RPMI7951 (cell line): ENCODE results near the gene DNAH2. TPM values are rescaled to one million over a fixed set of nuclear protein-coding genes. Genes with fewer than 3 reads are reported as not detected.
A peak's percentile ranks its signal among the peaks of the same experiment; 100 is the strongest.

Source experiments
- DNase-seq: peaks from one replicate; pipeline ENCODE4 v3.0.0-alpha.2; 2012; ENCODE audit warnings: low read depth
- total RNA-seq: library from RNA; depleted of rRNA; stranded (reverse); fragments of >200 nt; shearing (Covaris generic); gene quantifications from 2 replicates; pipeline ENCODE4 v1.2.3, GENCODE V29; 2014; rRNA removed

DNAH2 gene
- total RNA-seq: 1.8 and 3.2 TPM in 2 replicates

DNA sequence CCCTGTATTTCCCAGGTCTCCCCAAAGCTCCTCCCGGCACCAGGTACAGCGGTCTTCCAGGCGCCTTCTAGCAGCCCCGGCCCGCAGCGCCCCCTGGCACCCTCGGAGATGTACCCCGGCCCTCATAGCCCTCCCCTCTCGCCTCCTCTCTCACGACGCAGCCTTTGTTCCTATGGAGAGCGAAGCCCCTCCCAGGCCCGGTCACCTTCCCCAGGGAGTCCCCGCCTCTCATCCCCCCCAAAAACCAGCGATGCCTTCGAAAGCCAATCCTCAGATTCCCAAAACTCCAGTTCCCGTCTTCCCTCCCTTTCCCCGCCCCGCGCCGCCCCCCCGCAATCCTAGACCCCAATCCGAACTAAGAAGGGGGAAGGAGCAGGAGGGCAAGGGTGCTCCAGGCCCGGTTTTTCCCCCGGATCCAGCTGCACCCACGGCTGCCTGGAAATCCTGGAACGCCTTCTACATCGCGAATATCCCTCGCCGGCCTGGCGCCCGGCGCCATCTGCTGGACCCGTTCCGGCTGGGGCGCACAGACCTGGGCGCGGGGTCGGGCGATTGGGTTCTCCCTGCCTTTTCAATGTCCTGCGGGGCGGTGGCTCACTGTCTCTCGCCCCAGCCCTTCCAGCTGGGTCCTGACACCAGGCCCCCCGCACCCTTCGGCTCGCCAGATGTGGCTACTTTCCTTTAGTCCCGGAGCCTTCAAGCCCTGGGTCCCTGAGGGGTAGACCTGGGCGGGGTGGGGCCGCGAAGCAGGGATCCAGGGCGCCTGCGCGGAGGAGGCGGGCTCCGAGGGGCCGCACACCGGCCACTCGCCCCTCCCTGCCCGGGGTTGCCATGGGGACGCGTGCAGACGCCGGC is at the start of gene DNAH2:
DNAH2 (plus strand) TSS at position 844 of the 855 bp plus-strand sequence. CDS start 1,991 bp downstream, outside the sequence.
- peak; percentile 89 for DNase-seq

GRCh38 chr17:7668482-7668881 is 49.1 kb upstream of the DNAH2 start:
- DNase-seq: no peak

DNA sequence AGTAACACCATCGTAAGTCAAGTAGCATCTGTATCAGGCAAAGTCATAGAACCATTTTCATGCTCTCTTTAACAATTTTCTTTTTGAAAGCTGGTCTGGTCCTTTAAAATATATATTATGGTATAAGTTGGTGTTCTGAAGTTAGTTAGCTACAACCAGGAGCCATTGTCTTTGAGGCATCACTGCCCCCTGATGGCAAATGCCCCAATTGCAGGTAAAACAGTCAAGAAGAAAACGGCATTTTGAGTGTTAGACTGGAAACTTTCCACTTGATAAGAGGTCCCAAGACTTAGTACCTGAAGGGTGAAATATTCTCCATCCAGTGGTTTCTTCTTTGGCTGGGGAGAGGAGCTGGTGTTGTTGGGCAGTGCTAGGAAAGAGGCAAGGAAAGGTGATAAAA is 44.3 kb upstream of the DNAH2 start:
- DNase-seq: peak; percentile 25

DNA sequence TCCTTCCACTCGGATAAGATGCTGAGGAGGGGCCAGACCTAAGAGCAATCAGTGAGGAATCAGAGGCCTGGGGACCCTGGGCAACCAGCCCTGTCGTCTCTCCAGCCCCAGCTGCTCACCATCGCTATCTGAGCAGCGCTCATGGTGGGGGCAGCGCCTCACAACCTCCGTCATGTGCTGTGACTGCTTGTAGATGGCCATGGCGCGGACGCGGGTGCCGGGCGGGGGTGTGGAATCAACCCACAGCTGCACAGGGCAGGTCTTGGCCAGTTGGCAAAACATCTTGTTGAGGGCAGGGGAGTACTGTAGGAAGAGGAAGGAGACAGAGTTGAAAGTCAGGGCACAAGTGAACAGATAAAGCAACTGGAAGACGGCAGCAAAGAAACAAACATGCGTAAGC is 42.6 kb upstream of the DNAH2 start:
- DNase-seq: no peak

GRCh38 chr17:7676533-7676932 is 41.0 kb upstream of the DNAH2 start:
- no peak for DNase-seq

DNA sequence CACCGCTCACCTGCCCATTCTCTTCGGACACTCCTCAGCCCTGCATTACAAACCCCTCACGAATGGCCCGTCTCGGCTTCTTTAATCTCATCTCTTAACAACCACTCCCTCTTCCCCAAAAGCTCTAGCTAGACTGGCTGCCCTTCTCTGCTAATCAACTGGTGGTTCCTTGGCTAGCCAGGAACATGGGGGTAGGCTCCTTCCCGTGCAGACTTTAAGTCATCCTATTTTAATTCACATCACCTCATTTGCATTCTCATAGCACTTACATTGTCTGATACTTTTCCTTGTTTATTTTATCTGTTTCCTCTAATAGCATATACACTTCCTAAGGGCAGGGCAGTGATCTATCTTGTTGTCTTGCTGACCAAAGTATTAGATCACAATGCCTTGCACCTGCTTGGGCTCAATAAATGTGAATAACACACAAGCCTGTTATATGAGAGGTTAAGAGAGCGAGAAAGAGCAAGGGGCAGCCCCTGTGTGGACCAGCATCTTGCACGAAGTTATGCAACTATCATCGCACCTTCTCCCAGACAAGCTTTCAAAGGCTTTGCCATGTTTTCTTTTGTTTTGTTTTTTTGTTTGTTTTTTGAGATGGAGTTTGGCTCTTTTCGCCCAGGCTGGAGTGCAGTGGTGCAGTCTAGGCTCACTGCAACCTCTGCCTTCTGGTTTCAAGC is 40.0 kb upstream of the DNAH2 start:
- no peak for DNase-seq

- no peak for DNase-seq
These were observed 32.6 kb upstream of the DNAH2 start for GRCh38 chr17:7684851-7685532.

DNA sequence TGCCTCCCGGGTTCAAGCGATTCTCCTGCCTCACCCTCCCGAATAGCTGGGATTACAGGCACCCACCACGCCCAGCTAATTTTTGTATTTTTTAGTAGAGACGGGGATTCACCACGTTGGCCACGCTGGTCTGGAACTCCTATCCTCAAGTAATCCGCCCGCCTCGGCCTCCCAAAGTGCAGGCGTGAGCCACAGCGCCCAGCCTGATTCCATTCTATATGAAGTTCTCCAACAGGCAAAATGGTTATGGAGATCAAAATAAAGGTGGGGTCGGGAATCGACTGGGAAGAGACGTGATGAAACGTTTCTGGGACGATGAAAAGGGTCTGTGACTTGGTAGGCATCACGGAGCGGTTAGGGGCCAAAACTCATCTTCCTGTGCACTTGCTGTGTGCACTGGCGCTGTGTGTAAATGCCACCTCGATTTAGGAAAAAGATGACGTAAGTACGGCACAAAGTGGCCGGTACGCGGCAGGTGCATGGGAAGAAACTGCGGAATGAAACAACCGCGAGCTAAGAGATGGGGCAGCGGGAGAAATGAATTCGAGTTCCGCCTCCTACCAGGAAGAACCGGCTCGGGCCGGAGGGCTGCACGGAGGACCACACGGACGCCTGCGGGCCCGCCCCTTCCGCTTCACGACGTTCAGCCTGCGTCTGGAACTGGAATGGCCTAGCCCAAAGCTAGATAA is 31.9 kb upstream of the DNAH2 start:
- DNase-seq: peak; percentile 89

GRCh38 chr17:7686222-7687071 is 31.1 kb upstream of the DNAH2 start:
- DNase-seq: peak; percentile 80

DNA sequence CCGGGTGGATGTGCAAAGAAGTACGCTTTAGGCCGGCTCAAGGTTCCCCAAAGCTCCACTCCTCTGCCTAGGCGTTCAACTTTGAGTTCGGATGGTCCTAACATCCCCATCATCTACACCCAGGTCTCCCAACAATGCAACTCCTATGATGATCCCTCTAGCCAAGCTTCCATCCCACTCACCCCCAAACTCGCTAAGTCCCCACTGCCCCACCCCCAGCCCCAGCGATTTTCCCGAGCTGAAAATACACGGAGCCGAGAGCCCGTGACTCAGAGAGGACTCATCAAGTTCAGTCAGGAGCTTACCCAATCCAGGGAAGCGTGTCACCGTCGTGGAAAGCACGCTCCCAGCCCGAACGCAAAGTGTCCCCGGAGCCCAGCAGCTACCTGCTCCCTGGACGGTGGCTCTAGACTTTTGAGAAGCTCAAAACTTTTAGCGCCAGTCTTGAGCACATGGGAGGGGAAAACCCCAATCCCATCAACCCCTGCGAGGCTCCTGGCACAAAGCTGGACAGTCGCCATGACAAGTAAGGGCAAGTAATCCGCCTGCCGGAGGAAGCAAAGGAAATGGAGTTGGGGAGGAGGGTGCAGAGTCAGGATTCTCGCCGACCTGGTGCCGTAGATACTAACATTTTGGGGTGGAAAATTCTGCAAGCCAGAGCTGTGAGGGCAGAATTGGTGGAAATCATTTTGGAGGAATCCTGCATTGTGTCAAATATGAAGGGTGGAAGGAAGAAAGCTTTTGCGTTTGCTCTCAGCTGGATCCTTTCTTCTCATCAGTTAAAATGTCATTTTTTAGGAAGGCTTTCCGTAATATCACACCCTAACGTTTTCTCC is 30.3 kb upstream of the DNAH2 start, which contains the start of gene TP53:
TP53 (minus strand) TSS at position 419 of the 836 bp plus-strand sequence. CDS start 10,896 bp downstream, outside the sequence.
- DNase-seq: peak; percentile 91

DNA sequence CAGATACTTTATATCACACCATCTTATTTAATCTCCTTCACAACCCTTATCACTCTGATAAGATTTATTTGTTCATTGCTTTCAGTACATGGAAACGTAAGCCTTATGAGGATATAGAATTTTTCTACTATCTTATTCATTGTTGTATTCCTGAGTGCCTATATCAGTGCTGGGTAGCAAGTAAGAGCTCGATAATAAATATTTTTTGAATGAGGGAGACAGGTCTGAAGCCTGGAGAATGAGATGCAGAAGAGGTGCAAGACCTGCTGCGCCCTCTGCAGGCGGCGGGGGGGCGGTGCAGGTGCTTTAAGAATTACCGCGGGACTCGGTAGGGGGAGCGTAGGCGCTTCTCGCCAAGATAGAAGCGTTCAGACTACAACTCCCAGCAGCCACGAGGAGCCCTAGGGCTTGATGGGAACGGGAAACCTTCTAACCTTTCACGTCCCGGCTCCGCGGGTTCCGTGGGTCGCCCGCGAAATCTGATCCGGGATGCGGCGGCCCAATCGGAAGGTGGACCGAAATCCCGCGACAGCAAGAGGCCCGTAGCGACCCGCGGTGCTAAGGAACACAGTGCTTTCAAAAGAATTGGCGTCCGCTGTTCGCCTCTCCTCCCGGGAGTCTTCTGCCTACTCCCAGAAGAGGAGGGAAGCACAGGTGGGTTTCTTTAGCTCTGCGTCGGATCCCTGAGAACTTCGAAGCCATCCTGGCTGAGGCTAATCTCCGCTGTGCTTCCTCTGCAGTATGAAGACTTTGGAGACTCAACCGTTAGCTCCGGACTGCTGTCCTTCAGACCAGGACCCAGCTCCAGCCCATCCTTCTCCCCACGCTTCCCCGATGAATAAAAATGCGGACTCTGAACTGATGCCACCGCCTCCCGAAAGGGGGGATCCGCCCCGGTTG is 29.4 kb upstream of the DNAH2 start, which contains the start of gene WRAP53:
WRAP53 (plus strand) TSS at position 570 of the 900 bp plus-strand sequence; CDS start at position 742, 172 bp downstream.
- DNase-seq: peak; percentile 98

GRCh38 chr17:7688808-7689316 is 28.7 kb upstream of the DNAH2 start:
- DNase-seq: no peak

- no peak for DNase-seq
These were observed 22.0 kb upstream of the DNAH2 start for GRCh38 chr17:7695586-7695985.

GRCh38 chr17:7697828-7698588 is 19.5 kb upstream of the DNAH2 start:
- DNase-seq: no peak

GRCh38 chr17:7700510-7700909 is 17.0 kb upstream of the DNAH2 start:
- DNase-seq: no peak

DNA sequence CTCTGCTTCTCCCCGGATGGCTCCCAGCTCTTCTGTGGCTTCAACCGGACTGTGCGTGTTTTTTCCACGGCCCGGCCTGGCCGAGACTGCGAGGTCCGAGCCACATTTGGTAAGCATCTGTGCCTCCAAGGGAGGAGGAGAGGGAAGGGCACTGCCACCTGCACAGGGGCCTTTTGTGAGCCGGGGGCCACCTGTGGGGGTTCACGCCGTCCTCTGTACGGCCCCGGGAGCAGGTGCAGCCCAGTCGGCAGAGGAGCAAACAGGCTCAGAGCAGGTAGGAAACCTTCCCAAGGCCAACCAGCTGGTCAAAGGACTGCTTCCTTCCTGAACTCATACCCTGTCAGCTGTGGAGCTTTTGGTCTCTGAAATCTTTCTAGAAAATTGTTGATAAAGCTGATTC is 15.9 kb upstream of the DNAH2 start:
- DNase-seq: no peak

DNA sequence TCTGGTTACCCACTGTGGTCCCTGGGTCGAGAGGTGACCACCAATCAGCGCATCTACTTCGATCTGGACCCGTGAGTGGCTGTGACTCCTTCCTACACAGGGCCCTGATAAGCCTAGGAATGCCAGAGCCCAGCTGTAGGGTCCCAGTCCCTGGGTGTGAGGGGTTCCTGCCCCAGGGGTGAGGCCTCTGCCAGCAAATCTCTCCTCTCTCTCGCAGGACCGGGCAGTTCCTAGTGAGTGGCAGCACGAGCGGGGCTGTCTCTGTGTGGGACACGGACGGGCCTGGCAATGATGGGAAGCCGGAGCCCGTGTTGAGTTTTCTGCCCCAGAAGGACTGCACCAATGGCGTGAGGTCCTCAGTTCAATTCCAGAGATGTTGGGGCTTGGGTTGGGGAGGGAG is 14.8 kb upstream of the DNAH2 start:
- no peak for DNase-seq
